AG04450 (cell line): ENCODE measurements around the gene TFAP2B. TPM values are rescaled to one million over a fixed set of nuclear protein-coding genes. Genes with fewer than 3 reads are reported as not detected.

Source experiments
- CTCF ChIA-PET: fragments of 300-600, 350-600 bp; formaldehyde crosslinking; extraction: SDS; loops from one replicate; lab custom pipeline; 2022; ENCODE audit warnings: antibody characterized with exemption, inconsistent platforms; lab: Charles Lee
- POLR2A ChIA-PET: fragments of 350-600 bp; formaldehyde crosslinking; extraction: SDS; loops from one replicate; lab custom pipeline; 2021; ENCODE audit warnings: antibody characterized with exemption, inconsistent platforms; lab: Yijun Ruan, JAX
- DNase-seq: peaks from one replicate; pipeline ENCODE4 v3.0.0-alpha.2; 2011; ENCODE audit warnings: low read depth, low spot score
- H3K27ac ChIP-seq: one replicate; pipeline ENCODE4 v1.5.1; 2012; ENCODE audit warnings: low read depth, low read length, control low read depth
- H3K27me3 ChIP-seq: one replicate; pipeline ENCODE4 v1.6.0; 2012; ENCODE audit warnings: low read length; ENCODE audit not compliant: control insufficient read depth, insufficient read depth
- H3K4me3 ChIP-seq: 2 replicates; pipeline ENCODE4 v1.5.1; 2011; ENCODE audit warnings: mild to moderate bottlenecking, low read depth, low read length, control low read depth
- H3K9me3 ChIP-seq: 2 replicates; pipeline ENCODE4 v1.5.1; 2012; ENCODE audit warnings: low read length; ENCODE audit not compliant: control insufficient read depth, insufficient read depth
- polyA plus RNA-seq: library from polyadenylated mRNA; depleted of rRNA; stranded (reverse); fragments of >200 nt; gene quantifications from 2 replicates; pipeline ENCODE4 v1.2.3, GENCODE V29; 2011
- TF ChIP-seq, protein P1 (sequence below): IDR thresholded peaks from 2 replicates; pipeline ENCODE4 v1.5.1; 2011; ENCODE audit warnings: low read depth, low read length, control low read depth, inconsistent platforms

Gene TFAP2B
- polyA plus RNA-seq, 1 experiment, result not detected

- Histone ChIP-seq H3K4me3 (no peak overlapping the region), H3K27me3 (peaks cover 22% of the 10 kb centered on the region), H3K9me3 (peaks cover 2% of the 10 kb centered on the region; the same call in 1 of the 2 replicates), H3K27ac (no peak overlapping the region)
- CTCF ChIA-PET, result no interaction called here
- TF ChIP-seq, protein P1, sequence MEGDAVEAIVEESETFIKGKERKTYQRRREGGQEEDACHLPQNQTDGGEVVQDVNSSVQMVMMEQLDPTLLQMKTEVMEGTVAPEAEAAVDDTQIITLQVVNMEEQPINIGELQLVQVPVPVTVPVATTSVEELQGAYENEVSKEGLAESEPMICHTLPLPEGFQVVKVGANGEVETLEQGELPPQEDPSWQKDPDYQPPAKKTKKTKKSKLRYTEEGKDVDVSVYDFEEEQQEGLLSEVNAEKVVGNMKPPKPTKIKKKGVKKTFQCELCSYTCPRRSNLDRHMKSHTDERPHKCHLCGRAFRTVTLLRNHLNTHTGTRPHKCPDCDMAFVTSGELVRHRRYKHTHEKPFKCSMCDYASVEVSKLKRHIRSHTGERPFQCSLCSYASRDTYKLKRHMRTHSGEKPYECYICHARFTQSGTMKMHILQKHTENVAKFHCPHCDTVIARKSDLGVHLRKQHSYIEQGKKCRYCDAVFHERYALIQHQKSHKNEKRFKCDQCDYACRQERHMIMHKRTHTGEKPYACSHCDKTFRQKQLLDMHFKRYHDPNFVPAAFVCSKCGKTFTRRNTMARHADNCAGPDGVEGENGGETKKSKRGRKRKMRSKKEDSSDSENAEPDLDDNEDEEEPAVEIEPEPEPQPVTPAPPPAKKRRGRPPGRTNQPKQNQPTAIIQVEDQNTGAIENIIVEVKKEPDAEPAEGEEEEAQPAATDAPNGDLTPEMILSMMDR, result no peak
- POLR2A ChIA-PET, result no interaction called here
- DNase-seq, result no peak
Observed at GRCh38 chr6:50847890-50848594, 29.4 kb downstream of the TFAP2B start.

DNA sequence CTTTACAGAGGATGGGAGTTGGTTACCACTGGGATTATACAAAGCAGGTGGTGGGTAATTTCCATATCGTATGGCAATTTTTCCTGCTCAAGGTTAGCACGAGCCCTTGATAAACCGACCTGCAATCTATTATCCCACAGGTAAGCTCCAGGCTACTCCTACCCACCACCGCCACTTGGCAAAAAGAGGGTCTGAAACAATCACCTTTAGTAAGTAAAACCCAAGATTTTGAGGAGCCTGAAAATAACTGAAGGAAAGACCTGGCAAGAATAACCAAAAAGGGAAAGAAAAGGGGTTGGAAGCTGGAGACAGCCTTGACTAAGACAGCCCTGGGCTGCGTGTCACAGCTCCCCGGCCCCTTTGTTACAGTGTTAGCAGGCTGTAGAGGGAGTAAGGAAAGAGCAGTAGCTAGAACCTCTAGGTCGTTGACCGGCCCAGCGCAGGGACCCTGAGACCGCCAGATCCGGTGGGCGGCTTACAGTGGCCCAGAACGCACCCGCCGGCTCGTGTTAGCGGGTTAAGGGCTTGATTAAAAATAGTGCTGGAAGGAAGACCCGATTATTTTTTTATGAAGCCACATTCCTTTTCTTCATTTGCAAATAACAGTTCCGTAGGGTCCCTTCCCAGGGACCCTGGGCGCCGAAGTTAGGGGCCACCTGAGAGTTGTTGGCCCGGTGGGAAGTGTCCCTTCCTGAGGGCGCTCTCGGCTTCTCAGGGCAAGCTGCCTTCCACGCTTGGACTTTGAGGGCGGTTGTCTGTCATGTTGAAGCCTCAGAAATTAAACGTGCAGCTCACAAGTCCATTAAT lies 30.5 kb downstream of the TFAP2B start:
- Histone ChIP-seq H3K27ac (no peak overlapping the region), H3K4me3 (no peak overlapping the region), H3K9me3 (0 out of 2 replicates have a peak, but pooled peaks cover 2% of the 10 kb centered on the region), H3K27me3 (peaks cover 17% of the 10 kb centered on the region)
- TF ChIP-seq, protein P1, result no peak
- no peak for DNase-seq
- CTCF ChIA-PET, result interaction anchor here (0.6 kb wide), 1 partner anchor 1317 kb away, joined by 7 read pairs; no protein-coding TSS in a partner anchor
- POLR2A ChIA-PET, result no interaction called here

DNA sequence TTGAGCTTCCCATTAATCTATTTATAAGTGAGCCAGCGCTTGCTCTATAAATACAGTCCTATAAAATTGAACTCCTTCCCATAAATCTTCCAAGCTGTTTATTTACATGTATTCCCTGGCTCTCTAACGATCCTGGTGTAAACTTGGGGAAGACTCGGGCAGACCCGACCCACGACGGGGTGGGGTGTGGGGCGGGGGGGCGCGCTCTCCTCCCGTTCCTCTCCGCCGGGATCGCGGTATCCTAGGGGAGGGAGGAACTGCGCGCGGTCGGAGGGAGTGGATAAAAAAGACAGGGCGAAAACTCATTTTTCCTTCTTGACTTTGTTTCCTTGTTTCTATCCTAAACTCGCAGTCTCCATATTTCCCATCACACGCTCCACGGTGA lies 31.1 kb downstream of the TFAP2B start:
- CTCF ChIA-PET, result interaction anchor here (0.6 kb wide), 1 partner anchor 1318 kb away, joined by 7 read pairs; no protein-coding TSS in a partner anchor
- TF ChIP-seq, protein P1, result no peak
- peaks cover 17% of the 10 kb centered on the region for H3K27me3 ChIP-seq

GRCh38 chr6:50850223-50851048 lies 31.8 kb downstream of the TFAP2B start:
- no peak for DNase-seq
- CTCF ChIA-PET, result no interaction called here
- POLR2A ChIA-PET, result no interaction called here
- H3K27me3 ChIP-seq, result peaks cover 14% of the 10 kb centered on the region
- H3K27ac ChIP-seq, result no peak overlapping the region
- TF ChIP-seq, protein P1, result no peak
- 0 out of 2 replicates have a peak, but pooled peaks cover 2% of the 10 kb centered on the region for H3K9me3 ChIP-seq
- no peak overlapping the region for H3K4me3 ChIP-seq

More for the DNA sequence above, 31.1 kb downstream of the TFAP2B start:
- no peak overlapping the region for H3K27ac ChIP-seq
- H3K9me3 ChIP-seq, result 0 out of 2 replicates have a peak, but pooled peaks cover 2% of the 10 kb centered on the region
- no peak for DNase-seq
- POLR2A ChIA-PET, result no interaction called here
- H3K4me3 ChIP-seq, result no peak overlapping the region
